NCI-H187 treated with DMSO at 0.1 percent for 48 hours (cell line): ENCODE data around the gene LGI2.
"Not testable (repeated sequence)": the region's sequence is repeated elsewhere in the genome, so short reads cannot be mapped to it uniquely, and the experiment has no call there.

Source experiments
- DNase-seq: peaks from one replicate; lab custom pipeline; 2025; lab: John Stamatoyannopoulos, UW

Gene LGI2

DNA sequence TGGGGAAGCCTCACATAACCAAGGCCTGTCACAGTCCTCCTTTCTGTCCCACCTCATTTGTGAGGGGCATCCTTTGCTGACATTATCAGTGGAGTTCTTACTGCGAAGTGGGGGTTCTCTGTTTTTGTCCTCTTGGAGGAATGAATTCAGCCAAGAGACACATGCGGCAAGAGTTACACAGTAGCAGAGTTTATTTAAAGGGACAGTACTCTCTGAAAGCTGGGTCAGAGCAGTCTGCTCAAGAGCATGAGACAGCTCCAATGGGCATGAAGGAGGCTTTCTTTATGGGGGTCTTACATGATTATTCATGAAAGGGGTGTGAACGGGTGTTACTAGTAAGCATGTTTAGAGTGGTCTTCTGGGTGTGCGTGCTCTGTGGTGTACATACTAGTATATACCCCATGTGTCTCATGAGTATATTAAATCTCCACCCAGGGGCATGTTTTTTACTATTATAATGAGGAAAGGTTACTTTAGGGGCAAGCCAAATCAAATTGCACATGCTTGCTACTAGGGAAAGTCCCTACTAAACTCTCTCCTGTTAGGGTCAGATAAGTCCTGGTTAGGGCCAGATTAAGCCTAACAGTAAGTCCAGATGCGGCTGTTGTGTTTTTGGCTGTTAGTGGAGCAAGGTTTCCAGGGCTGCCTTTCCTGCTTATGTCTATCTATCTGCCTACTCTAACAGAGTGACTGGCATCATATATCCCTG lies 19.8 kb upstream of the LGI2 start:
- no peak for DNase-seq

DNA sequence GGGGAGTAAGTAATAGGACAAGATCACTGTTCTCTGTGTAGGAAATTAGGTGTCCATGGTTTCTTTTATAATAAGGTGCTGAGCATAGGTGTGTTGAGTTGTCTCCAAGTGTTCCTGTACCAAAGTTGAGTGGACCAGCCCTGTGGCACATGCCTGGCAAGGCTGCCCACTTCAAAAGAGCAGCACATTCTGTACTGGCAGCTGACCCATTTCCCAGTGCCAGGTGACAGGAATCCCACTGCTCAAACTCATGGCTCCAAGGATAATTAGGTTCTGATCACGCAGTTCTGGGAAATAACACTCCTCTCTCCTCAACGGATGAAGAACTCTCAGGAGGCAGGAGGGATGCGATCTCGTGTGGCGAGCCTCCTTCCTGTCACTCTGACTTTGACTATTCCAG lies 12.8 kb upstream of the LGI2 start:
- DNase-seq, result no peak

GRCh38 chr4:25033526-25033925 lies 2.8 kb upstream of the LGI2 start:
- no peak for DNase-seq

DNA sequence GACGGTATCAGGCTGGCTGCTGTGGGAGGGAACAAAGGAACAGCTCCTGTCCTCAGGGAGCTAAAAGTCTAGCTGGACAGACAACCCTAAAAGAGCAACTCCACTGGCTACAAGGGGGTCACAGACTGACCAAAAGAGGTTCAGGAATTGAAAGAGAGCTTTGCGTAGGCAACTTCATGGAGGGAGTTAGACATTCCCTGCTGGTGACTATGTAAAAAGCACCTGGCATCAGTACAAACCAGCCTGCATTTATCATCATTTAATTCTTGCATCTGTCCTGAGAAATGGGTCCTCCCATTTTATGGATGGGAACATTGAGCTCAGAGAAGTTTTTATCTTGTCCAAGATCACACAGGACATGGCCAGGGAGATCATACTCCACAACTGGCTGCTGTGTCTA lies 1.4 kb upstream of the LGI2 start:
- DNase-seq, result no peak

GRCh38 chr4:25031077-25031621 lies 403 bp upstream of the LGI2 start:
- no peak for DNase-seq

DNA sequence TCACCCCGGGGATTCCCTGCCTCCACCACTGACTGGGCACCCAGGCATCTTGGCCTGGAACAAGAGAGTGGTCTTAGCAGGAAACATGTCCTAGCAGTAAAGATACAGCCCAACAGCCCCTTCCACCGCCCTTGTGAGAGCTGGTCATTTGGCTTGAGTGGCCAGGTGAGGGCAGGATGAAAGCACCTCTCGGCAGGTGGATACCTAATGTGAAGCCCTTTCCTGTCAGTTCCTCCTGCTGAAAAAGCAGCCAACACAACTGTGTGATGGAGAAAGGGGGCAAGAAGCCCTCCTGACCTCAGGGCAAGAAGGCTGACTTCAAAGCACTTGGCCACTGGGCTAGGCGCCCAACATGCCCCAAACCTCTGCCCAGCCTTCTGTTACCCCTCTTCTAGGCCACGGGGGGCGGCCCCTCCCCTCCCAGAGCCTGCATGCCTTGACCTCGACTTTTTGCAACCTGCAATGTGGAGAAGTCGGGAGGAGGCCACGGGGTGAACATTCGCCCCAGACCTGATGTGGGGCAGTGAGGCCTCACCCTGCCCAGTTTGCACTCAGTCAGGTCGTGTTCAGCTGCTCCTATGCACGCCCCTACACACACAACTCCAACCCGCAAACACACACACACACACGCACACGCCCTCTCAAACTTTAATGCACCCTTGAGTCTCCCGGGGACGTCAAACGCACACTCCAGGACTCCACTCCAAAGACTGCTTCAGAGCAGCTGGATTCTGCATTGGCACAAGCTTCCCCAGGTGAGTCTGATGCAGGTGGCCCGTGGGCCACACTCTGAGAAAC lies 1.1 kb downstream of the LGI2 start:
- DNase-seq, result no peak

DNA sequence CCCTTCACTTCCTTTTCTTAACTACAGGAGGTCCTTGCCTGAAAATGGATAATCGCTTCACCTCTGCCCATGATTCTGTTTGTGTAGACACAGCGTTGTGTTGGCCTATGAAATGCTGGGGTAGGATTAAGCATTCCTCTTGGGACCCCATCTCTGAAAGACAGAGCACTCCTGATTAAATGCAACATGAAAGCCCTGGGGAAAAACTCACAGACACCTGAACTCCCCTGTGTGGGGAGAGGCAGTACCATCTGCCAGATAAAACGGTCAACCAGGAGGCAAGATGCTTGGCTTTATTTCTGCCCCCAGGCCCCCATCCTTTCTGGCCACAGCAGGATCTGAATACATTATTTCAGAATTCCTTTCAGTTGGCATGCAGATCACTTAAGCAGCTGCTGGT lies 1.9 kb downstream of the LGI2 start:
- no peak for DNase-seq

DNA sequence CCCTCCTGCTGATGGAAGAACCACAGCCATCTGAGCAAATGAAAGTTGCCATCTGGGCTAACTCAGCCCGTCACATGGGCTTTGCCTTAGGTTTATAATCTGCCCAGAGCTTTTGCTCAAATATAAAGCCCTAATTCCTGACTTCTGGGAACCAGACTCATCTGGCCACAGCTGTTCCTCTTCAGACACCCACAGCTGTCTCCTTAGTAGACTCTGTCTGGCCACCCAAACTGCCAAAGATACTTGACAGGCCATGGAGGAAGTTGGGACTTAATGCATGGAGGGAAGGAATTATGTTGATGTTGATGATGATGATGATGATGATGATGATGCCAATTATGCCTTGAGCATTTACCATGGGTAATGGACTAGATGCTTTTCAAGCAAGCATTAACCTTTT lies 8.0 kb downstream of the LGI2 start:
- no peak for DNase-seq

DNA sequence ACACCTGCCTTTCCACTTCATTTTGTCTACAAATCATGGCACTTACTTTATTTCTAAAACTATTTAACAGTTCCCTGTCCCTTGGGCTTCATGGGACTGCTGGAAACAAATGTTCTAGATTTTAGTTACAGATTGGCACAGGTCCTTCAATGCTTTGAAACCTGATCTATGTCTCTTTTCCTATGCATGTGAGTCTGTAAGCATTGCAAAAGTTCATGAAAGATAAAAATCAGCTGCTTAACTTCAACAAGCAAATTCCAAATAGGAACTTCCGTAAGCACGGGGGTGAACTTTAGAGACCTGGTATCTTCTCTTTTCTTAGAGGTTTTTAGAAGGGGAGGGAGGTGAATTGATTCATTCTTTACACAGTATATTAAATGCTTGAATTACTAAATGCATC lies 9.5 kb downstream of the LGI2 start:
- DNase-seq, result no peak

GRCh38 chr4:25020236-25020635 lies 10.5 kb downstream of the LGI2 start:
- no peak for DNase-seq

GRCh38 chr4:25019501-25019900 lies 11.2 kb downstream of the LGI2 start:
- no peak for DNase-seq

GRCh38 chr4:25015012-25015411 lies 15.7 kb downstream of the LGI2 start:
- DNase-seq, result no peak

- not testable (repeated sequence) for DNase-seq
These were observed 16.1 kb downstream of the LGI2 start for GRCh38 chr4:25014662-25014983.

DNA sequence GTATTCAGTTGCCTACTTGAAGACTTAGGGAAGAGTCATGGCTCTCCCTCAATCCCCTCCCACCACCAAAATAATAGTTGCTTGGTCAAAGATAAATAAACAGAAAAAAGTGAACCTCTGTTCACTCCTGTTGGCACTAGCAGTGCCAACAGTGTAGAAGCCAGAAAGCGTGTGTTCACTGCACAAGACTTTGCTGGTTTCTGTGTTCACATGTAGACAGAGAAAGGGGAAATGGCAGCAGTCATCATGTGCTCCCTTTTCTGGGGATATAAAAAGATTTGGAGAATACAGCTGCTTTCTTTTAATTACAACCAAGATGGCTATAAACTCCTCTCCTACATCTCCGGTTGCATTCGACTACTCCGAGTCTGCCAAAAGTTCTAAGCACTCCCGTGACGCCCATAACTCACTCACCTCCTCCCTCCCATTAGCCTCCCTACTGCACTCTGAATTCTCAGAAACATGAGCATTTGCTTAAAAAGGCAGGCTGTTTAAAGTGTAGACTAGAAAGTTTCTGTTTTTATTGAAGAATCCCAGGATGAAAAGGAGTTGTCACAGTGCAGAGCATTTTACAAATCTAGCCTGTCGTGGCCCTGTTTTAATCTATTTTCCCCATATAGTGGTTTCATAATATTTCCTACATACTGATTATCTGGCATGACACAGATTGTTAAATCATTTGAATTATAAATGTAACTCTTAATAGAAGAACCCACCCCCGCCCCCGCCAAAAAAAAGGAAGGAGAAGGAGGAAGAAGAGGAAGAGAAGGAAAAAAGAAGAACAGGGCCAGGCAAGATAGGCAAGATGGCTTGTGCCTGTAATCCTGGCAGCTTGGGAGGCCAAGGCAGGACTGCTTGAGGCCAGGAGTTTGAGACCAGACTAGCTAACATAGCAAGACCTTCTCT lies 16.7 kb downstream of the LGI2 start:
- no peak for DNase-seq

DNA sequence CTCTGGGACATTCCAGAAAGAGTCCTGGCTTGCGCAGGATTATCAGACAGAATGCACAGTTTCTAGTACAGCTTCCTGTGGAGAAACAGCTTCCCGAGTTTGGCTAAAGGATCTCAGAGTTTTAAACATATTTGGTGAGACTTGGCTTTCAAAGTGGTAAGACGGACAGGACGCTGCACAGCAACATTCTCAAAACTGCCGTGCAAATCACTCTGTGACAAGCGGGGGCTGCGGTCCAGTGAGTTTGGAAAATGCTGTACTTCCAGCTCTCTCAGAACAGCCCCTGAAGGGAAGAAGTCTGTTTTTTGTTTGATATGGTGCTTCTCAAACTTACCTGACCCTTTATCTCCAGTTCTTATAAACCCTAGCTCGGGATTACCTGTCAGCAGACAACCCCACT lies 18.1 kb downstream of the LGI2 start:
- no peak for DNase-seq

GRCh38 chr4:25011135-25011866 lies 19.4 kb downstream of the LGI2 start:
- no peak for DNase-seq

- DNase-seq, result no peak
These were observed 23.1 kb downstream of the LGI2 start for GRCh38 chr4:25007598-25007997.

DNA sequence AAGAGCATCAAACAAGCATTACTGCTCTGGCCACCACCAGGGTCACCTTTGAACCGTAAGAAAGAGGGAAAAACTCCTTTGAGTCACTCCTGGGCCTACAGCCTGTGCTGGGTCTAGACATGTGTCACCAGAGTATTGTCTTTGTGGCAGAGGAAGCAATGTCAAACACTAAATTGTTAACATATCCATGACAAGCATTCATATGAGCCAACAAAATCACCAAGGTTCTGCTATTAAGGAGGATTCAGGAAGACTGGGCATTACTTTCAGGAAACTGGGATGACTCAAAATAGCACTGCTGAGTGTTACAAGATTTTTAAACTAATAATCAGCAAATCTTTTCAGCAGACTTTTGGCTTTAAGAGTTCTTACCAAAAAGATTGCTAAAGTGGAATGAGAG lies 28.1 kb downstream of the LGI2 start:
- DNase-seq, result no peak

GRCh38 chr4:25001509-25001908 lies 29.2 kb downstream of the LGI2 start:
- no peak for DNase-seq

DNA sequence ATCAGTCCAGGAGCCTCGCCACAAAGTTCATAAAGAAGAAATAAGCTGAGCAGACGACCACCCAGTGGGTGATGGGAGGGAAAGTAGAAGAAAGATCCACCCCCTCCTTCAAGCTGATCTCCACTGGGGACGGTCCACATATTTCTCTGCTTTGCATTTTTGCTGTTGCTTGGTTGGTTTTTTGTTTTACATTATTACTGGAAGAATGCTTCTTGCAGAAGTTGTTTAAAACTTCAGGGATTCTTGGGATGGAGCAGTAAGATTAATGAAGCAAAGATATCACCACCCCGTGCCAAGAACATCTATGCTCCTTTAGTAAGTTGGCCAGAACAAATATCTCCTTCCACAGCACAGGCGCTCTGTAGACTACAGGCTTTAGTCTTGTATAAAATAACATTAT lies 30.1 kb downstream of the LGI2 start:
- DNase-seq, result no peak

DNA sequence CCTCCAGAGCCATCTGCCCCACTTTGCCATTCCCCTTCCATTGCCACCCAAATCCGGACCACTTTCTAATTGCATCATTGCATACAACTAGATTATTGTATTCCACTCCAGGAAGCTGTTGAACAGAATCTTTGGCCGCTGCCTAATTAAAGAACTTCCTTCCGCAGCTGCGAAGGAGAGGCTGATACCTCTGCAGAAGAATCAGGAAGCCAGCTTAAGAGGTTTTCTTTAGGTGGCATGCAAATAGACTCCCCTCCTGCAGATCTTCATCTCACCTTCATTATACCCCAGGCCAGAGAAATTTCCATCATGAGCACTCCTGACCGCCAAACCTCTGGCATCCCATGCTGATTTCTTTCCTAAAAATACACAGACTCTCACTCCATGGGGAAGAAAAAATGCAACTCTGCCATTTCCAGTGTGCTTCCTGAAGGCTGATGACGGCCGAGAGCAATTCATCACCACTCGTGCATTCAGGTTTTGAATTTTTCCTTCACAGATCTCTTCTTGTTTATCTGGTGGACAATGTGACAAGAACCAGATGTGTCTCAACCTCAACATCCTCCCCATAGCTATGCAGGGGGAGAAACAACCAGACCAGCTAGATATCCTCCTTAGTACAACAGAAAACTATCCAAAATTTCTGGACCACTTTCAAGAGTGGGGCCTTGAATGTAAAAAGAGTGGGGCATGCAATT lies 31.2 kb downstream of the LGI2 start:
- DNase-seq, result no peak
